ENCODE results near the gene ASF1B. TPM values are rescaled to one million over a fixed set of nuclear protein-coding genes. Genes with fewer than 3 reads are reported as not detected.

Gene ASF1B
- total RNA-seq, 2 experiments from 2014 or later: 143 to 202 TPM

GRCh38 chr19:14089412-14089661 lies 47.1 kb downstream of the ASF1B start:
- peaks cover 21% of the 10 kb centered on the region for H3K4me1 ChIP-seq (ENCODE audit: insufficient read depth, low read length, poor library complexity, severe bottlenecking)
- intact Hi-C loops (cut with micrococcal nuclease; ENCODE audit: unreplicated experiment): loop anchor here (1.0 kb wide), 1 partner anchor 16 kb away; no protein-coding TSS in a partner anchor
- peak overlapping the region; percentile 87 for H3K4me3 ChIP-seq (ENCODE audit: low read depth, low read length, poor library complexity, severe bottlenecking)
- H3K9me3 ChIP-seq (ENCODE audit: low read length): peaks cover 9% of the 10 kb centered on the region
- no TSS peak for BruUV-seq (replicated peaks)
- ChIA-PET POLR2A (no interaction called here), CTCF (ENCODE audit: unreplicated experiment) (no interaction called here)
- DNase-seq (ENCODE audit: low spot score): peak; percentile 80
- H3K79me2 ChIP-seq (ENCODE audit: insufficient read depth, low read depth, low read length): peaks cover 15% of the 10 kb centered on the region; the same call in 1 of the 2 replicates
- TF ChIP-seq EZH2phosphoT487 (IDR thresholded peaks at IDR 0.05; ENCODE audit: borderline replicate concordance, low read depth, low read length) (no peak), CTCF (conservative IDR thresholded peaks at IDR 0.05; ENCODE audit: low read length) (peak; percentile 76)
- H4K20me1 ChIP-seq (ENCODE audit: insufficient read depth, low read length): peaks cover 9% of the 10 kb centered on the region; the same call in 1 of the 2 replicates
- H3K4me2 ChIP-seq (ENCODE audit: low read length): peak overlapping the region; percentile 82
- peaks cover 49% of the 10 kb centered on the region for H3K36me3 ChIP-seq (ENCODE audit: insufficient read depth, low read length)
- H3K9me2 ChIP-seq (ENCODE audit: insufficient read depth, low read length): no peaks in the 10 kb centered on the region
- H2AFZ ChIP-seq (ENCODE audit: low read length): no peak overlapping the region
- peak overlapping the region; percentile 63 for H3K27ac ChIP-seq (ENCODE audit: low read depth, low read length, poor library complexity, severe bottlenecking)

- no peak for DNase-seq (ENCODE audit: low spot score)
- Histone ChIP-seq H3K9me3 (ENCODE audit: low read length) (peaks cover 9% of the 10 kb centered on the region), H3K79me2 (ENCODE audit: insufficient read depth, low read depth, low read length) (peaks cover 15% of the 10 kb centered on the region; the same call in 1 of the 2 replicates), H3K4me2 (ENCODE audit: low read length) (peak overlapping the region; percentile 82), H3K4me3 (ENCODE audit: low read depth, low read length, poor library complexity, severe bottlenecking) (peak overlapping the region; percentile 87), H3K9me2 (ENCODE audit: insufficient read depth, low read length) (no peaks in the 10 kb centered on the region), H3K27ac (ENCODE audit: low read depth, low read length, poor library complexity, severe bottlenecking) (peak overlapping the region; percentile 63), H2AFZ (ENCODE audit: low read length) (no peak overlapping the region), H4K20me1 (ENCODE audit: insufficient read depth, low read length) (peaks cover 9% of the 10 kb centered on the region; the same call in 1 of the 2 replicates), H3K36me3 (ENCODE audit: insufficient read depth, low read length) (peaks cover 49% of the 10 kb centered on the region), H3K4me1 (ENCODE audit: insufficient read depth, low read length, poor library complexity, severe bottlenecking) (peaks cover 21% of the 10 kb centered on the region)
- no peak for TF ChIP-seq EZH2phosphoT487 (IDR thresholded peaks at IDR 0.05; ENCODE audit: borderline replicate concordance, low read depth, low read length)
- no peak for TF ChIP-seq CTCF (conservative IDR thresholded peaks at IDR 0.05; ENCODE audit: low read length)
- CTCF ChIA-PET (ENCODE audit: unreplicated experiment): no interaction called here
- POLR2A ChIA-PET: no interaction called here
- intact Hi-C loops (cut with micrococcal nuclease; ENCODE audit: unreplicated experiment): loop anchor here (1.0 kb wide), 1 partner anchor 16 kb away; no protein-coding TSS in a partner anchor
- TSS peak; percentile 74 for BruUV-seq (replicated peaks)
These were observed 47.6 kb downstream of the ASF1B start for GRCh38 chr19:14088634-14089411.

DNA sequence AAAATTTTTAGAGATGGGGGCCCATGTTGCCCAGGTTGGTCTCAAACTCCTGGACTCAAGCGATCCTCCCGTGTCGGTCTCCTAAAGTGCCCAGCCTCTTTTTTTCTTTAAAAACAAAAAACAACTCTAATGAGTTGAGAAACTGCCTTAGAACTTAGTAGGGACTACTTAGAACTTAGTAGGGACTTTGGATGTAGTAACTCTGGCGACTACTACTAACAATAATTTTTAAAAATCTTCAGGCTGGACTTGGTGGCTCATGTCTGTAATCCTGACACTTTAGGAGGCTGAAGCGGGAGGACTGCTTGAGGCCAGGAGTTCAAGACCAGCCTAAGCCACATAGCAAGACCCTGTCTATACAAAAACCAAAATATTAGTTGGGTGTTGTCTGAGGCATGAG lies 50.3 kb downstream of the ASF1B start:
- no peak for DNase-seq (ENCODE audit: low spot score)
- intact Hi-C loops (cut with micrococcal nuclease; ENCODE audit: unreplicated experiment): no loop called here
- Histone ChIP-seq H3K27ac (ENCODE audit: low read depth, low read length, poor library complexity, severe bottlenecking) (no peak overlapping the region), H3K4me3 (ENCODE audit: low read depth, low read length, poor library complexity, severe bottlenecking) (no peak overlapping the region), H3K9me2 (ENCODE audit: insufficient read depth, low read length) (no peaks in the 10 kb centered on the region), H3K36me3 (ENCODE audit: insufficient read depth, low read length) (peaks cover 41% of the 10 kb centered on the region), H3K9me3 (ENCODE audit: low read length) (no peaks in the 10 kb centered on the region), H3K4me1 (ENCODE audit: insufficient read depth, low read length, poor library complexity, severe bottlenecking) (peaks cover 20% of the 10 kb centered on the region), H3K79me2 (ENCODE audit: insufficient read depth, low read depth, low read length) (peaks cover 15% of the 10 kb centered on the region; the same call in 1 of the 2 replicates), H3K4me2 (ENCODE audit: low read length) (no peak overlapping the region), H4K20me1 (ENCODE audit: insufficient read depth, low read length) (peaks cover 9% of the 10 kb centered on the region; the same call in 1 of the 2 replicates), H2AFZ (ENCODE audit: low read length) (no peak overlapping the region)
- no TSS peak for BruUV-seq (replicated peaks)
- ChIA-PET CTCF (ENCODE audit: unreplicated experiment) (no interaction called here), POLR2A (no interaction called here)
- TF ChIP-seq EZH2phosphoT487 (IDR thresholded peaks at IDR 0.05; ENCODE audit: borderline replicate concordance, low read depth, low read length) (no peak), CTCF (conservative IDR thresholded peaks at IDR 0.05; ENCODE audit: low read length) (no peak)
